ENCODE data around the gene KRTAP1-3. TPM values are rescaled to one million over a fixed set of nuclear protein-coding genes. Genes with fewer than 3 reads are reported as not detected.
"Not testable (repeated sequence)": the region's sequence is repeated elsewhere in the genome, so short reads cannot be mapped to it uniquely, and the experiment has no call there.

KRTAP1-3 gene
- total RNA-seq, 1 donor from 2014 or later, result not detected

DNA sequence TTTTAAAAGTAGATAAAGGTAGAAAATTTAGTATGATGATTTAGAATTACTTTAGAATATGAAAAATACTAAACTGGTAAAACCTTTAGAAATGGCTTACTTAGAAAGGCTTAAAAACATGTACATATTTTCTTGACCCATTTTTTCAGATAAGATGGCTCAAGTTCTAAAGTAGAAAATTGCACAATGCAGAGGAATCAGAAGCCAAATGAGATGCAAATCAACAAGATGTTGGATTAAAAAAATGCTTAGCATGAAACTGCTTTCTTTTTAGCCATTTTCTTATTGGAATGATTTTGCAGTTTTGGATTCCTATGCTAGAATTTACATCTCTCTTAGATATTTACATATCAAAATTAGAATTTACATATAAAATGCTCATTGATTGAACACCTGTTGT is 24.2 kb downstream of the KRTAP1-3 start:
- no peak for DNase-seq (ENCODE audit: low spot score)

DNA sequence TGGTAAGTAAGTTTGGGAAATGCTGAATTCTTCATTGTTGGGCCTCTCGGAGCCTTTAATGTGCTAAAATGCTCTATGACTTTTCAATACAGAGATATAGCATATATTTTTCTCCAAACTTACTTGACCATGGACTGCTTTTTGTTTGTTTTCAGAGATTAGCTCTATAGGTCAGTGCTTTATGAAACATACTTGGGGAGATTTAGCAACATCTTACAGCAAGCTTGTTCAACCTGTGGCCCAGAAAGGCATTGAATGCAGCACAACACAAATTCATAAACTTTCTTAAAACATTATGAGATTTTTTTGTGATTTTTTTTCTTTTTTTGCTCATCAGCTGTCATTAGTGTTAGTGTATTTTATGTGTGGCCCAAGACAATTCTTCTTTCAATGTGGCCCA is 24.7 kb downstream of the KRTAP1-3 start:
- no peak for DNase-seq (ENCODE audit: low spot score)

DNA sequence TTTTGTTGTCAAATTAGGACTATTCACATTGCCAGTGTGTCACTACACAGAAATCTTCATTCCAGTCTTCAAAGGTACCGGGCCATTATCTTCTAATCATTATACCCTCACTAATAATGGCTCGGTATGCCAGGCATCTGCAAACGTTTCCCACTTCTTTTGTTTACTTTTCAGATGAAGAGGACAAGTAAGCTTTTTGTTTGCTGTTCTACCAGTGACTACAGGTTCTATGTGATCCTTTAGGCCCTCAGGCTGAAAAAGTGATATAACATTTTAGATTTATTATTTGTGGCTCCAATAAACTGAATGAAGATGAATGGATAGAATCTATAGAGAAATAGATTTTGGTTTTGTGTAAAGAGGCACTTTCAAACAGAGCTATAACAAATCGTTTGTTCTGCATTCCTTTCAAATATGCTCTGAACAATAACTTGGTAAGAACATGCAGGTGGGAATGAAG is 25.3 kb downstream of the KRTAP1-3 start:
- no peak for DNase-seq (ENCODE audit: low spot score)

DNA sequence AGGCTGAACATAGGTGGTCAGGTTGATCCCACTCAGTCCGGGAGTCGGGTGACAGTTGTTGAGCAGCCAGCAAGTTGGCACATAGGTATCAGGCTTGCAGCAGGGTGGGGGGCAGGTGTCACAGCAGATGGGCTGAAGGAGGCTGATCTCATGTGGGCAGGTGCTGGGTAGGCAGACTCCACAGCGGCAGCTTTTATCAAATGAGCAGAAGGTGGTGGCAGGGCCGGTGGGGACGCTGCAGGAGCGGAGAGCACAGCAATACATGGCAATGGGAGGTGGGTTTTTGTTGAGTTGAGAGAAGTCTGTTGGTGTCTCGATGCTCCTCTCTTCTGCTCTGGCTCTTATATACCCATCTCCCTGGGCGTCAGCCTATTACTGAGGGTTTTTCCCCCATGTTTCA is 25.9 kb downstream of the KRTAP1-3 start, which contains the start of gene KRTAP3-1:
Gene KRTAP3-1 (minus strand): TSS at position 318 of the 400 bp plus-strand sequence. CDS start 54 bp downstream, at position 264.
- no peak for DNase-seq (ENCODE audit: low spot score)

DNA sequence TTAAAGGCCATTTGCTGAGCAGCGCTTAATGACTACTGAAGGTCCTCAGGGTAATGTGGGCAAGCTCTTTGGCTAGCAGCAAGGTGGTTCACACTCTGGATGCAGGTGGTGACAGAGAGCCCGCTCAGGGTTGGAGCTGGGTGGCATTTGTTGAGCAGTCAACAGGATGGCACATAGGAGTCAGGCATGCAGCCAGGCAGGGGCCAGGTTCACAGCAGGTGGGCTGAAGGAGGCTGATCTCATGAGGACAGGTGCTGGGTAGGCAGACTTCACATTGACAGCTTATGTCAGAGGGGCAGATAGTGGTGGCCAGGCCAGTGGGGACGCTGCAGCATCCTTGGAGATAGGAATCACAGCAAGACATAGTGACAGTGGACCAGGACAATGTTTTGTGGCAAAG is 30.3 kb downstream of the KRTAP1-3 start:
- DNase-seq (ENCODE audit: low spot score), result no peak

DNA sequence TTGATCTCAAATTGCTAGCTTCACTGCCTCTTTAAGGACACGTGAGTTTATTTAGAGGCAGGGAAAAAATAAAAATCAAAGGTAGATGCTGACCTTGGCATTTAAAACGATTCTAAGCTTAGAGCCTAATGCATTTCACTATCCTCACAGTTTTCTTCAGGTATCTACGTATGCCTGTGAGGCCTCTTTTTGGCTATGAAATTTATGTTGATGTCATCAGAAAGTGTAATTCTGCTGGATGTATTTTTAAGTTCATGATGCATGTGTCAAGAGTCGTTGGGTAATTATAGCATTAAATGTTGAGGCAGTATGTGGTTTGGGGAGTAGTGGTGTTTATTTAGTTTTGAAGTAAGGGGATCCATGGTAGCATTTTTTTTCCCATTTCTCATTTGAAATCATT is 30.7 kb downstream of the KRTAP1-3 start:
- DNase-seq (ENCODE audit: low spot score), result no peak

DNA sequence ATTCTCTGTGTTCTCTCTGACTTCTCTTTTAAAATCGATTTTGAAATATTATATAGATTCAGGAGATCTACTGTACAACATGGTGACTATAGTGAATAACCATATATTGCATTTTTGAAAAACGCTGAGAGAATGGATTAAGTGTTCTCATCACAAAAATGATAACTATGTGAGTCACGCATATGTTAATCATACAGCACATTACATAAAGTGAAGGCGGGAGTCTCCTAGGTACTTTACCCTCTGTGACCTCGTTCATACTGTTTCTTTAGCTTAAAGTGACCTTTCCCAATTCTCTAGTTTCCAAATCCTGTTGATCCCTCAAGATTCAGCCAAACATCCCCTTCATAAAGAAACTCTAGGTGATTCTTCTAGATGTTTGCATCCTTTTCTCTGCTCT is 31.9 kb downstream of the KRTAP1-3 start:
- peak; percentile 48 for DNase-seq (ENCODE audit: low spot score)

DNA sequence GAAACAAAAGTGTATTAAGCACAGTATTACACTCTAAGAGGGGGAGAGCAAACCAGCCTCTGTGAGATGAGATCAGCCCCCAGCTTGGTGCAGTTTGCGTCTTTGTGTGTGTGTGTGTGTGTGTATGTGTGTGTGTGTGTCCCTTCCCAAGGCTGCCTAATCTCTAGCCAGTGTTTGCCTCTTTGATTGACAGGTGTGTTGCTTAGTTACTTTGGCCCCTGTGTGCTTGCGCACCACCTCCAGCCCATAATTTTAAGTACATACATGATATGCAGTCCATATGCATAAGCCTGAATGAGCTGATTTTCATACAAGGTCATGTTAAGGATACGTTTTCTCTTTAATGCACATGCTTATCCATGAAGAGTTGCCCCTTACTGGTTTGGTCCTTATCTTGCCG is 32.9 kb downstream of the KRTAP1-3 start:
- no peak for DNase-seq (ENCODE audit: low spot score)

DNA sequence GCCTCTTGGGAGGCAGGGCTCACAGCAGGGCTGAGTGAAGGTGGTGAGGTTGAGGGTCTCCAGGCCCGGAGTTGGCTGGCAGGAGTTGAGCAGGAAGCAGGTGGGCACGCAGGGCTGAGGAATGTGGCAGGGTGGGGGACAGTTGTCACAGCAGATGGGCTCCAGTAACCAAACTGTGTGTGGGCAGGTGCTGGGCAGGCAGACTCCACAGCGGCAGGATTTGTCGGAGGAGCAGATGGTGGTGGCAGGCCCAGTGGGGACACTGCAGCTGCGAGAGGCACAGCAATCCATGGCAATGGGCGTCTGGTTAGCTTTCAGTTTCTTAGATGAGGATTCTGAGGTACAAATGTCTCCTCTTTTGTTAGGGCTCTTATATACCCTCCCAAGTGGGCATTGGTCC is 35.1 kb downstream of the KRTAP1-3 start, which contains the start of gene KRTAP3-2:
Gene KRTAP3-2 (minus strand): TSS at position 344 of the 400 bp plus-strand sequence. CDS start 53 bp downstream, at position 291.
- DNase-seq (ENCODE audit: low spot score), result not testable (repeated sequence)

DNA sequence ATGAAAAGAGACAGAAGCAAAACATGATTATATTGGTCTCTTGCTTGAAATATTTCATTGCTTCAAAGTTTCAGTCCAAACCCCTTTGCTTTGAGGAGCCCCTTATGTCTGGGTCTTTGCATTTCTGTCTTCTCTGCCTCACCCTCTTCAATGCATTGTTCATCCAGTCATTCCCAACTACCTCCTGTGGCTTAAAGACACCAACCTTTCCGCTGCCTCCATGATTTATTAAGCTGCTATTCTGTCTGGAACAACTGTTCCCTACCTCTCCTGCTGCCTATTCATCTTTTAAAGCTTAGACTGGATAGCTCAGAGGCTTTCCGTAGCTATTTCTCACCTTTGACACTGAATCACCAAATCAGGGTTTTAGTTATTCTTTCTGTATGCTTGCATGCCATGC is 37.3 kb downstream of the KRTAP1-3 start:
- DNase-seq (ENCODE audit: low spot score), result no peak

DNA sequence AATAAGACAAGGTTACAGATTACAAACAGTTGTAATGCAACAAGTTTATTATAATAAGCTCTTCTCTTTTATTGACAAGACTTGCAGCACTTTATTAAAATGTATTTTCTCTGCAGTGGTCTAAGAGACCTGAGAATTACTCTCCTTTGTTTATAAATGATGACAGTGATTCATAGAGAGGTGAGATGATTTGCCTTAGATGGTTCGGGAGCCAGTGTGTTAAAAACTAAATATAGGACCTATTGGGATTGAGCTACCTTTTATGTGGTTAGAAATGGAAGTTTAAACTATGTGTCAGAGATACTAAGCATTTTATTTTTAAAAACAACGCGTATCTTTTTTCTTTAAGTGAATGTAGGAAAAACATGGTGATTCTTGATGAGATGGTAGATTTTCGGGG is 37.8 kb downstream of the KRTAP1-3 start:
- no peak for DNase-seq (ENCODE audit: low spot score)

DNA sequence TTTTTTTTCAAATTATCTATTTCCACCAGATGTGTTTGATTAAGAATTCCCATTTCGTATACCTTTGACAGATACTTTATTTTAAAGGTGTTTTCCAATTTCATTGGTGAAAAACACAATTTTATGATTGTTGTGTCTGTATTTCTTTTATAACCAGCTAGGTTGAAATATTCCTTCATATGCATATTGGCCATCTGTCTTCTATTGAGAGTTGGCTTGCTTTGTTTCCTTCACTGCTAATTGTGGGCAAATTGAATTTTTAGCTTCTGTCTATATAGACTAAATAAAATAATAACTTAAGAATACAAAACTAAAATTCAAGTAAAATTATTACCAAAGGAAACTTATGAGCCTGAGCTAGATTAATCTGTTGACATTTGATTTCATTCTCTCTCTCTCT is 39.6 kb downstream of the KRTAP1-3 start:
- DNase-seq (ENCODE audit: low spot score), result no peak

DNA sequence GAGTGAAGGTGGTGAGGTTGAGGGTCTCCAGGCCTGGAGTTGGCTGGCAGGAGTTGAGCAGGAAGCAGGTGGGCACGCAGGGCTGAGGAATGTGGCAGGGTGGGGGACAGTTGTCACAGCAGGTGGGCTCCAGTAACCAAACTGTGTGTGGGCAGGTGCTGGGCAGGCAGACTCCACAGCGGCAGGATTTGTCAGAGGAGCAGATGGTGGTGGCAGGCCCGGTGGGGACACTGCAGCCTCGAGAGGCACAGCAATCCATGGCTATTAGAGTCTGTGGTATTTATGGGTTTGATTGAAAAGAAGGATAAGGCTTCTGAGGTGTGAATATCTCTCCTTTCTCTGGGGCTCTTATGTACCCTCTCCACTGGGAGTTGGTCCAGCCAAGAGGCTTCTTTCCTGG is 40.8 kb downstream of the KRTAP1-3 start, which contains the start of gene KRTAP3-3:
Gene KRTAP3-3 (minus strand): TSS at position 326 of the 400 bp plus-strand sequence. CDS start 67 bp downstream, at position 259.
- DNase-seq (ENCODE audit: low spot score), result no peak

DNA sequence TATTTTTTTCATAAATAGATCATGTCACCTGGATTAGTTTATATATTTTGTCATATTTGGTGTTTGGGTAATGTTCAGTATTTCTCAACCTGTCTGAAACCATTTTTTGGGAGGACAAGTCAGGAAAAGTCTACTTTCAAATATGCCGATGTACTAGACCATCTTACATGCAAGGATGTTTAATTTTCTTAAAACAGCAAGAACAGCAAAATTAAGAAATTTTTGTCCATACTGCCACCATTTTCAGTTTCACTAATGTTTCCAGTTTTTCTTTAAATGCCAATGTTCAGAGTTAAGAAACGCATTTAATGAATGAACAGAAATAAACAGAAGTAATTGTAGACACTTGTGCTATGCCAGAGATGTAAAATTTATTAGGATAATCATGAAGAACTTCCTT is 41.6 kb downstream of the KRTAP1-3 start:
- DNase-seq (ENCODE audit: low spot score), result no peak

DNA sequence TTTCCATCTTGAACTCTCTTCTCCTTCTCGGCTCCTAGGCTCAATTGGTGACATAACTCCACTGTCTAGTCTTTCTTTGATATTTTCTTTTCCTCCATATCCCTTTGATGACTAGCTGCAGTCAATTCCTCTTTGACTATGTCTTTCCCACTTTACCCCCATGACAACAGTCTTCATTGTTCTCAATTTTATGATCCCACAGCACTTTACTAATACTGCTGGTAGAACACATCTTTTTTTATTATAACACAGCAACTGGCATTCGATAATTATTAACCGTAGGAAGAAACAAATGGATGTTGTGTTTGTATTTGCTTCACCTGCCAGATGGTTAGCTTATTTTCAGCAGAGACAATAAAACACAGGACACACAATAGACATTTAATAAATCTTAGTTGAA is 42.0 kb downstream of the KRTAP1-3 start:
- DNase-seq (ENCODE audit: low spot score), result no peak

DNA sequence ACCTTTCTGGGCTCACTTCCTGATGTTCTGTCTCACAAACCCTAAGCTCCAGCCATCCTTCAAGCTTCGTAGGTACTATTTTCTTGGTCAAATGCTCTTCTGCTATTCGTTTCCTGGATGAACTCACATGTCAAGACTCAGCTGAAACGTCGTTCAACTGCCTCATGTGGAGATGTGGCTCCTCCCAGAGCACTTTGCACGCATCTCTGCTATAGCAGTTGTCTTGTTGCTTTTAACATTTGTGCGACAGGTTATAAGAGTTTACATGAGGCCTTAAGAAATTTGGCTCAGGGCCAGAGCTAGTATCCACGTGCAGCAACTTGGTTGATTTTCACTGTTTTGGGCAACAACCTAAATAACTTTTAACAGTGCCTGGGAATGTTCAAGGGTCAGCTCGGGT is 47.8 kb downstream of the KRTAP1-3 start:
- peak; percentile 42 for DNase-seq (ENCODE audit: low spot score)

DNA sequence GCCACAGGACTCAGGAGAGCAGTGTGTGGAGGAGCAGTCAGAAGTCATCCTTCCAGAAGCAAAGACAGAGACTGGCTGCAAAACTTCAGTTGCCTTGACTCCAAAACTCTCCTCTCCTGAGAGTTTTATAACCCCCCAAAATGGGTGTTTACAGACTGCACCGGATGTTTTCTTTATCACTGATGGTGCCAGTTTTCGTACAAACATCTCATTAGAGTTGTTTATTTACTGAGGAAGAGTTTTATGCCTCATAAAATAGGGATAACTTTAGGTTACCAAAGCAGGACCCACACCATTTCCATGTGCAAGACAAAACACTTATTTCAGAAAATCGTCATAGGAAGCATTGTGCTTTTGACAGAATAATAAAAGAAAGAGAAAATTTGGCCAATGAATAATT is 50.4 kb downstream of the KRTAP1-3 start, which contains the start of gene KRT40:
Gene KRT40 (minus strand): TSS at position 101 of the 400 bp plus-strand sequence. CDS start 53 bp downstream, at position 48.
- DNase-seq (ENCODE audit: low spot score), result no peak

Other genes starting within 250 kb of the KRTAP1-3 start
- gene KRT28, start 234.9 kb downstream of the KRTAP1-3 start, total RNA-seq (ENCODE audit: insufficient read depth, low replicate concordance), result 3.6 TPM
- gene KRT10, start 212.3 kb downstream of the KRTAP1-3 start, total RNA-seq (ENCODE audit: insufficient read depth, low replicate concordance), result 45.7 TPM
- 4.6 TPM for gene KRT12, start 167.7 kb downstream of the KRTAP1-3 start, total RNA-seq (ENCODE audit: insufficient read depth, low replicate concordance)
- gene KRT20, start 149.6 kb downstream of the KRTAP1-3 start, total RNA-seq (ENCODE audit: insufficient read depth, low replicate concordance), result 3.4 TPM
- 24.3 TPM for gene KRT23, start 97.2 kb downstream of the KRTAP1-3 start, total RNA-seq (ENCODE audit: insufficient read depth, low replicate concordance)
- 2.4 TPM for gene KRT39, start 67.9 kb downstream of the KRTAP1-3 start, total RNA-seq (ENCODE audit: insufficient read depth, low replicate concordance)
- gene KRT40, start 50.5 kb downstream of the KRTAP1-3 start, total RNA-seq (ENCODE audit: insufficient read depth, low replicate concordance), result not detected
- not detected for gene KRTAP3-3, start 40.7 kb downstream of the KRTAP1-3 start, total RNA-seq (ENCODE audit: insufficient read depth, low replicate concordance)
- gene KRTAP3-2, start 35.0 kb downstream of the KRTAP1-3 start, total RNA-seq (ENCODE audit: insufficient read depth, low replicate concordance), result 31.1 TPM
- not detected for gene KRTAP3-1, start 25.7 kb downstream of the KRTAP1-3 start, total RNA-seq (ENCODE audit: insufficient read depth, low replicate concordance)
- not detected for gene KRTAP1-5, start 7.7 kb downstream of the KRTAP1-3 start, total RNA-seq (ENCODE audit: insufficient read depth, low replicate concordance)
- not detected for gene KRTAP1-4, start 4.7 kb downstream of the KRTAP1-3 start, total RNA-seq (ENCODE audit: insufficient read depth, low replicate concordance)
- not detected for gene KRTAP1-1, start 6.6 kb upstream of the KRTAP1-3 start, total RNA-seq (ENCODE audit: insufficient read depth, low replicate concordance)
- not detected for gene KRTAP2-1, start 12.4 kb upstream of the KRTAP1-3 start, total RNA-seq (ENCODE audit: insufficient read depth, low replicate concordance)
- gene KRTAP2-2, start 20.4 kb upstream of the KRTAP1-3 start, total RNA-seq (ENCODE audit: insufficient read depth, low replicate concordance), result 8.4 TPM
- 20.5 TPM for gene KRTAP2-3, start 25.2 kb upstream of the KRTAP1-3 start, total RNA-seq (ENCODE audit: insufficient read depth, low replicate concordance)
- gene KRTAP2-4, start 31.0 kb upstream of the KRTAP1-3 start, total RNA-seq (ENCODE audit: insufficient read depth, low replicate concordance), result not detected
- gene KRTAP4-7, start 49.3 kb upstream of the KRTAP1-3 start, total RNA-seq (ENCODE audit: insufficient read depth, low replicate concordance), result not detected
- not detected for gene KRTAP4-8, start 63.3 kb upstream of the KRTAP1-3 start, total RNA-seq (ENCODE audit: insufficient read depth, low replicate concordance)
- gene KRTAP4-16, start 67.3 kb upstream of the KRTAP1-3 start, total RNA-seq (ENCODE audit: insufficient read depth, low replicate concordance), result not detected
- gene KRTAP4-9, start 70.5 kb upstream of the KRTAP1-3 start, total RNA-seq (ENCODE audit: insufficient read depth, low replicate concordance), result not detected
- 3.4 TPM for gene KRTAP4-11, start 83.5 kb upstream of the KRTAP1-3 start, total RNA-seq (ENCODE audit: insufficient read depth, low replicate concordance)
- not detected for gene KRTAP4-12, start 89.3 kb upstream of the KRTAP1-3 start, total RNA-seq (ENCODE audit: insufficient read depth, low replicate concordance)
- 1.2 TPM for gene KRTAP4-6, start 105.7 kb upstream of the KRTAP1-3 start, total RNA-seq (ENCODE audit: insufficient read depth, low replicate concordance)
- 5.5 TPM for gene KRTAP4-5, start 115.0 kb upstream of the KRTAP1-3 start, total RNA-seq (ENCODE audit: insufficient read depth, low replicate concordance)
- 2.6 TPM for gene KRTAP4-4, start 125.9 kb upstream of the KRTAP1-3 start, total RNA-seq (ENCODE audit: insufficient read depth, low replicate concordance)
- 1.4 TPM for gene KRTAP4-3, start 133.3 kb upstream of the KRTAP1-3 start, total RNA-seq (ENCODE audit: insufficient read depth, low replicate concordance)
- gene KRTAP4-2, start 143.3 kb upstream of the KRTAP1-3 start, total RNA-seq (ENCODE audit: insufficient read depth, low replicate concordance), result not detected
- gene KRTAP4-1, start 150.0 kb upstream of the KRTAP1-3 start, total RNA-seq (ENCODE audit: insufficient read depth, low replicate concordance), result 1.9 TPM
- gene KRTAP9-1, start 155.0 kb upstream of the KRTAP1-3 start, total RNA-seq (ENCODE audit: insufficient read depth, low replicate concordance), result 1.4 TPM
- not detected for gene KRTAP9-2, start 191.8 kb upstream of the KRTAP1-3 start, total RNA-seq (ENCODE audit: insufficient read depth, low replicate concordance)
- not detected for gene KRTAP9-3, start 197.6 kb upstream of the KRTAP1-3 start, total RNA-seq (ENCODE audit: insufficient read depth, low replicate concordance)
- gene KRTAP9-8, start 203.1 kb upstream of the KRTAP1-3 start, total RNA-seq (ENCODE audit: insufficient read depth, low replicate concordance), result not detected
- 1.2 TPM for gene KRTAP9-4, start 214.8 kb upstream of the KRTAP1-3 start, total RNA-seq (ENCODE audit: insufficient read depth, low replicate concordance)
- not detected for gene KRTAP9-9, start 220.5 kb upstream of the KRTAP1-3 start, total RNA-seq (ENCODE audit: insufficient read depth, low replicate concordance)
- not detected for gene KRTAP9-6, start 230.5 kb upstream of the KRTAP1-3 start, total RNA-seq (ENCODE audit: insufficient read depth, low replicate concordance)
- gene KRTAP9-7, start 240.8 kb upstream of the KRTAP1-3 start, total RNA-seq (ENCODE audit: insufficient read depth, low replicate concordance), result not detected

Measured in umbilical cord (tissue), 2 donors.